ENCODE data around the gene SREK1.
"Not testable (repeated sequence)": the region's sequence is repeated elsewhere in the genome, so short reads cannot be mapped to it uniquely, and the experiment has no call there.

The SREK1 gene

GRCh38 chr5:66222455-66222854, 78.4 kb downstream of the SREK1 start:
- DNase-seq (ENCODE audit: low read depth in 2 of 2) = no peak

GRCh38 chr5:66222896-66223295, 78.8 kb downstream of the SREK1 start:
- DNase-seq (ENCODE audit: low read depth in 2 of 2) = not testable (repeated sequence)

GRCh38 chr5:66223637-66224036, 79.5 kb downstream of the SREK1 start:
- no peak for DNase-seq (ENCODE audit: low read depth in 2 of 2)

GRCh38 chr5:66224274-66224673, 80.2 kb downstream of the SREK1 start:
- no peak for DNase-seq (ENCODE audit: low read depth in 2 of 2)

- DNase-seq (ENCODE audit: low read depth in 2 of 2) = no peak
Observed at GRCh38 chr5:66224773-66225553, 80.9 kb downstream of the SREK1 start.

GRCh38 chr5:66230551-66230950, 86.5 kb downstream of the SREK1 start:
- DNase-seq (ENCODE audit: low read depth in 2 of 2) = no peak

GRCh38 chr5:66231508-66231907, 87.4 kb downstream of the SREK1 start:
- DNase-seq (ENCODE audit: low read depth in 2 of 2) = no peak

- DNase-seq (ENCODE audit: low read depth in 2 of 2) = no peak
Observed at GRCh38 chr5:66232275-66232674, 88.2 kb downstream of the SREK1 start.

GRCh38 chr5:66232706-66233445, 88.8 kb downstream of the SREK1 start:
- no peak for DNase-seq (ENCODE audit: low read depth in 2 of 2)

Data from stimulated activated CD8-positive, alpha-beta memory T cell treated with anti-CD3 and anti-CD28 coated beads, Interleukin-15, amount 100 ng/mL, for 48 hours (primary cell).